Right kidney (tissue), 1 donor: ENCODE data around the gene PTPRH.
"Not testable (repeated sequence)": the region's sequence is repeated elsewhere in the genome, so short reads cannot be mapped to it uniquely, and the experiment has no call there.

Experiments used
- DNase-seq: peaks from one replicate; pipeline ENCODE4 v3.0.0-alpha.2; 2016

The PTPRH gene

DNA sequence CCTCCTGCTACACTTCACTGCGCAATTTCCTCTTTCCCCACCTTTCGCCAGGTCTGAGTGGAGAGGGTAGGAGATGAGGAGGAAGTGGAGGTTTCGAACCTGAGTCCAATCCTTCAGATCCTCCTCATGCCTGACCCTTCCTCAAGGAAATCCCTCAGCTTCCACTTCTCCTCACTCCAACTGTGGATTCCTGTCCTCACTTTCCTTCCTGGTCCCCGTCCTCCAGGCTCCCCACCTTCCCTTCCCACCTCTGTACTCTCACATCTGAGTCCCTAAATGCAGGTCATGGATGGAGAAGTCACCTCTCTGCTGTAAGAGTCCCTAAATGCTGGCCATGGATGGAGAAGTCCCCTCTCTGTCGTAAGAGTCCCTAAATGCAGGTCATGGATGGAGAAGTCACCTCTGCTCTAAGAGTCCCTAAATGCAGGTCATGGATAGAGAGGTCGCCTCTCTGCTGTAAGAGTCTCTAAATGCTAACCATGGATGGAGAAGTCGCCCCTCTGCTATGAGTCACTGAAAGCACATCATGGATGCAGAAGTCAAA, 16.2 kb upstream of the PTPRH start:
- DNase-seq: no peak

DNA sequence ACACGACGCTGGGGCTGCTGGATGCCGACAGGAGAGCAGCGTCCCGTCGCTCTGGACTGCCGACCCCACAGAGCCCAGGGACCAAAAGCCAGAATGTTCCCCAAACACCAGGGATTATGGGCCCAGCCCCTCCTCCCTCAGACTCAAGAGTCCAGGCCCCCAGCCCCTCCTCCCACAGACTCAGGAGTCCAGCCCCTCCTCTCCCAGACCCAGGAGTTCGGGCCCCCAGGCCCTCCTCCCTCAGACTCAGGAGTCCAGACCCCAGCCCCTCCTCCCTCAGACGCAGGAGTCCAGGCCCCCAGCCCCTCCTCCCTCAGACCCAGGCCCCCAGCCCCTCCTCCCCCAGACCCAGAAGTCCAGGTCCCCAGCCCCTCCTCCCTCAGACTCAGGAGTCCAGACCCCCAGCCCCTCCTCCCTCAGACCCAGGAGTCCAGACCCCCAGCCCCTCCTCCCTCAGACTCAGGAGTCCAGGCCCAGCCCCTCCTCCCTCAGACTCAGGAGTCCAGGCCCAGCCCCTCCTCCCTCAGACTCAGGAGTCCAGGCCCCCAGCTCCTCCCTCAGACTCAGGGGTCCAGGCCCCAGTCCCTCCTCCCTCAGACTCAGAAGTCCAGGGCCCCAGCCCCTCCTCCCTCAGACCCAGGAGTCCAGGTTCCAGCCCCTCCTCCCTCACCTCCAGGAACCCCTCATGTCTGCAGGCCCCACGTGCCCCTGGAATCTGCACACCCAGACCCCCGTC, 15.5 kb upstream of the PTPRH start:
- DNase-seq: not testable (repeated sequence)

GRCh38 chr19:55224038-55224665, 14.9 kb upstream of the PTPRH start:
- DNase-seq: no peak

GRCh38 chr19:55223291-55224037, 14.2 kb upstream of the PTPRH start:
- DNase-seq: no peak

DNA sequence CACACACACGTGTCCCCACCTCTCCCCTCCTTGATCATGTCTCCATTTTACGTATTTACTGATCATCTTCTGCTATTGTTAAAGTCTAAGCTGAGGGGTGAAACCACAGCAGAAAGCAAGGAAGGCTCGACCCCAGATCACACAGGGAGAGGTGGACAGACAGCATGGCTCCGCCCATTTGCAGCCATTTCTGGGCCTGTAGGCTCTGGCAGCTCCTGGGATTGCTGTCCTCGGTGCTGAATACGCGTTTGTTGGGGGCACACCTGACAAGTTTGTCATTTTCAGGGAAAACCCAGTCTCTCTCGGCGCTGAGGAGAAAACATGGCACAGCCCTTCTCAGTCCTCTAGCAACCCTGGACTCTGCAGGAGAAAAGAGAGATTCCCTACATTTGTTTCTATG, 11.2 kb upstream of the PTPRH start:
- DNase-seq: no peak

- peak; percentile 64 for DNase-seq
Measured at GRCh38 chr19:55216461-55217198, 7.3 kb upstream of the PTPRH start.

DNA sequence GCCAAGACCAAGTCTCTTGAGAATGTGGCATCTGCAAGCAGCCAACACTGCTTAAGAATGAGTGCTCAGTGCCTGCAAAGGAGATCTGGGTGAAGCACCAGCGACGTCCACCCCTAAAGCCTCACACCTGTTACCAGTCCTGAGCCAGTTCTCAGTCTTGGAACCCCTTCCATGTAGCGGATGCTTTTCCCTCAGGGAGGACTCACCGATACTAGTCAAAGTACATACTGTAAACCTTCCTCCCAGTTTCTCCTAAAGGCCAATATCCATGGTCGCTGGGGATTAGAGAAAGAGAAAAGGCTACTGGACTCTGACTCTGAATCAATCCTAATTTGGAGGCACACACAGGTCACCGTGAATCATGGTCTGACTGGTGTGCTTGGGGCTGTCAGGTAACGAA, 4.2 kb upstream of the PTPRH start:
- DNase-seq: no peak

GRCh38 chr19:55212447-55212846, 3.1 kb upstream of the PTPRH start:
- no peak for DNase-seq

- DNase-seq: no peak
Measured at GRCh38 chr19:55209693-55210472, 582 bp upstream of the PTPRH start.

DNA sequence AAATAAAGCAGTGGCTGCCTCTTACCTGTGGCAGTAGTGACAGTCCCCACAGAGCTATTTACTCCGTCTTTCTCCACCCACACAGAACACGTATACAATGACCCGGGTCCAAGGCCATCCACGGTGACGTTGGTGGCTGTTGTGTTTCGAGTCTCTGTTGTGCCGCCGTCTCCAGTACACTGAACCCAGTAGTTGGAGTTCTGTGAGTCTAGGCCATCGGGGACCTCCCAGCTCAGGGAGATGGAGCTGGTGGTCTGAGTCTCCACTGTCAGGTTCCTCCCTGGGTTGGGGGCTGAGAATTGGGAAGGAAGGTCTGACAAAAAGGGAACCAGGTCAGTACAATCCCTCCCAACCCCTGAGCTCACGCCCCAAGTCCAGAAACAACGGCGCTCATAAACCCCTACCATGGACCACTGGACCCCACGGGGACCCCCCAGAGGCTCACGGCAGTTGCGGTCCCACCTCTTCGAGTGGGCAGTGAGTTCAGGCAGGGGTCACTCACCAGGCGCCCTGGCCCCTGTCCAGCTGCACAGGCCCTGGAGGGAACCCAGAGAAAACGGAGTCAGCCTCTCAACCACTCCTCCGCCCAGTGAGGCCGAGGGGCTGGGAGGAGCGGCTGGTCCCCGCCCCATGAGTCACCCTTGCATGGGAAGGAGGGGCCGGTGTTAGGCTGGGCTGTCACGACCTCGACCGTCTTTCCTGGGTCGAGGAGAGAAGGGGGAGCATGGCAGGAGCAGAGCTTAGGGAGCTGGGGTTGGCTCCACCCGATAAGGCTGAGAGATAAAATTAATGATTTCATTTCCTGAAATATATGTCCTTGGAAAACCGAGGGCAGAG, 2.4 kb downstream of the PTPRH start:
- no peak for DNase-seq

DNA sequence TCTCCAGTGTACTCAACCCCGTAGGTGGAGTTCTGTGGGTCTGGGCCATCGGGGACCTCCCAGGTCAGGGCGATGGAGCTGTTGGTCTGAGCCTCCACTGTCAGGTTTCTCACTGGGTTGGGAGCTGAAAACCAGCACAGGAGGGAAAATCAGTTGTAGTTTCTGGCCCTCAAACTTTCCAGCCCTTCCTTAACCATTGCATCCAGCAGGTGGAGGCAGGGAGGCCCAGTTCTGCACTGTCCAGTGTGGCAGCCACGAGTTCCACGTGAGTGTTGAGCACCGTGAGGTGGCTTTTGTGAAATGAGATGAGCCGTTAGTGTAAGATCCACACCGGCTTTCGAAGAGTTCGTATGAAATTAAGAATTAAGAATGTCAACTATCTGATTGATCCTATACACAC, 7.1 kb downstream of the PTPRH start:
- DNase-seq: not testable (repeated sequence)

GRCh38 chr19:55199620-55200204, 9.6 kb downstream of the PTPRH start:
- DNase-seq: no peak

- DNase-seq: no peak
Measured at GRCh38 chr19:55198651-55199050, 10.7 kb downstream of the PTPRH start.

GRCh38 chr19:55197528-55197927, 11.8 kb downstream of the PTPRH start:
- DNase-seq: no peak

GRCh38 chr19:55196803-55197202, 12.5 kb downstream of the PTPRH start:
- no peak for DNase-seq

- no peak for DNase-seq
Measured at GRCh38 chr19:55193481-55193880, 15.8 kb downstream of the PTPRH start.

DNA sequence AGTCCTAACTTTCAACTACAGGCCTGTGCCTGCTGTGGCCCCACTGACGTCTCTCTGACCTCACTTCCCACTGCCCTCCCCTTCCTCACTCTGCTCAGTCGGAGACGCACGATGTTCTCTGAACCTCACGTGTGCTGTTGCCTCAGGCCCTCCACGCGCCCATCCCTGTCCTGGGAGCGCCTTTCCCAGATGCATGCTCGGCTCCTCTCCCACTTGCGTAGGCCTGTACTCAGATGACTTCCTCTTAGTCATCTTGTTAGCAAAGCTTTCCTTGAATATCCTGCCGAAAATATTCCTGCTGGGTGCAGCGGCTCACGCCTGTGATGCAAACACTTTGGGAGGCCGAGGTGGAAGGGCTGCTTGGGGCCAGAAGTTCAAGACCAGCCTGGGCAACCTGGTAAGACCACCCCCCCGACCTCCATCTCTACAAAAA, 19.9 kb downstream of the PTPRH start:
- no peak for DNase-seq

DNA sequence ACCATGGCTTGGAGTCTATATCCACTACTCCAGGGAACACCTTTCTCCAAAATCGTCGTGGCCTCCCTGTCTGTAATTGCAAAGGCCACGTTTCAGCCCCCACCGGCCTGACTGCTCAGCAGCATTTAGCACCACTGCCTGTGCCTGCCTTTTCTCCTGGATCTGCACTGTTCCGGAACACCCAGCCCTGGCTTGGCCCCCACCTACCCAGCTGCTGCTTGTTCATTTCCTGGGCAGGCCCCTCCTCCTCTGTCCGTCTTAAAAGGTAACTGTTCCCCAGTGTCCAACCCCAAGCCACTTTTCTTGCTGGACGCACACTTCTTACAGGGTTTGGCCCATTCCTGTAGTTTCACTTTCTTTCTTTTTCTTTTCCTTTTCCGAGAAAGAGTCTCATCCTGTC, 20.7 kb downstream of the PTPRH start:
- DNase-seq: no peak

DNA sequence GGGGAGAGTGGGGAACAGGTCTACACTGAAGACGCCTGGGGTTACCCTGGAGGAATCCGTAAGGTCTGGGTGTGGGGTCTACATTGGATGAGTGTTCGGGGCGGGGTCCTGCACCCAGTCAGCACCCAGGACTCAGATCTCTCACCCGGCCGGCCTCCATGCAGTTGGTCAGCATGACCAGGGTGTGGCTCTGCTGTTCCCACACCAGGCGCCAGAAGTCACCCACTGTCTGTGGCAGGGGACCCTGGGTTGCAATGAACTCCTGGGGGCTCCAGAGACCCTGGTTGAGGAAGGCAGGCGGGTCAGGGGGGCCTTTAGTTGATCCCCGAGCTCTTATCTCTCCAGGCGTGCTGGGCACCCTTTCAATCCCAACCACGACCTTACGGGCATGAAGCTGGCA, 23.2 kb downstream of the PTPRH start:
- DNase-seq: no peak

DNA sequence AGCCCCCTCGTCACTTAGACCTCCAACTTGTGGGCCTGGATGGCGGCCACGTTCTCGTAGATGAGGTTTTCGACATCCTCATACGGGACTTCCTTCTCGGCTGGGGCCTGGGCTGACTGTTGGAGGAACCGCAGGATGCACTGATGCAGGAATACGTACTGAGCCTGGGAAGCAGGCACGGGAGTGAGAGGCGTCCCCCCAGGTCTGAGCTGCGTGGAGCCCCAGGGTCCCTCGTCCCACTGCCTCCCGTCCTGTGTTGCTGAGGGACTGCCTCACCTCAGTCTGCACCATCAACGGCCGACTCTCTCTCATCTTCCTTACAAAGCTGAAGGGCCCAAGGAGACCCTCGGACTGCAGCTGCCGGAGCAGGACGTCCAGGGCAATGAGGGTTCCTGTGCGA, 27.6 kb downstream of the PTPRH start:
- no peak for DNase-seq
